GM12875 (cell line): ENCODE measurements around the gene NACC2.

Experiments
- H3K4me3 ChIP-seq: one replicate; pipeline ENCODE4 v1.5.1; 2011; ENCODE audit warnings: low read depth, low read length, control low read depth
- CTCF ChIP-seq: IDR thresholded peaks from 2 replicates; pipeline ENCODE4 v1.5.1; 2011; ENCODE audit warnings: low read depth, mild to moderate bottlenecking, control low read depth, inconsistent platforms, low read length, moderate library complexity, borderline replicate concordance; ENCODE audit not compliant: insufficient read depth

NACC2 gene

GRCh38 chr9:136049491-136050265 is 45.4 kb downstream of the NACC2 start:
- TF ChIP-seq CTCF = no peak
- H3K4me3 ChIP-seq = no peak overlapping the region

DNA sequence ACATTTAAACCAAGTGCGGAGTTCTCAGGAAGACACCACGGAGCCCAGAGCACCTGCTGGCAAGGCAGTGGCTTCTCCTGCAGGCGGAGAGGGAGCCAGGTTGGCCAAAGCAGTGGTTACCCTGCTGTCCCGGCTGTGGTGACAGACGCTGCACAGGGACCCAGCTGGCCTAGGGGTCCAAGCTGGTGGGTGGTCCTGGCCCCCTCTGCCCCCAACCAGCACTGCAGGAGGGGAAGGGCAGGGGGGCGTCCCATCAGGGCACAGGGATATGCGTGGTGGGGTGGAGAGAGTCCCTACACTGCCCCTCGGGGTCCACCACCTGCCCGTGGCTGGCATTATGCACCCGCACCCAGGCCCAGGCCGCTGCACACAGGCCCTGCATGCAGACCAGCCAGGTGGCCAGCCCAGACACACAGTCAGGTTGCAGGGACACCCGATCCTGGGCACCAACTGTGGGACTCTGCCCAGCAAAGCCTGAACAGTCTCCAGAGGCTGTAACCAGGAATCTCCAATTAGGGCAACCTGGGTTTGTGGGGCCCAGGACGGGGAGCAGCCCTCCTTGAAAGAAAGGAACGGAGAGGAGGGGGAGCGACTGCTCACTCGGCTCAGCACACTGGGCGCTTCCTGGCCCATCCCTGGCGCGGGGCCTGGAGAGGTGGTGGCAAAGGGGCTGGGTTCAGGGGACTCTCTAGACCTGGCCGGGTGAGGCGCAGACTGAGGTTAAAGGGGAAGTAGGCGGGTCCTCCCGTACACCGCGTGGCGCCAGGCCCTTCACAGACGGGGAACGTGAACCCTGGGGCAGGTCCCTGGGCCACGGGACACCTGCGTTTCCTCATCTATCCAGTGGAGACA is 46.3 kb downstream of the NACC2 start:
- no peak for TF ChIP-seq CTCF
- no peak overlapping the region for H3K4me3 ChIP-seq

DNA sequence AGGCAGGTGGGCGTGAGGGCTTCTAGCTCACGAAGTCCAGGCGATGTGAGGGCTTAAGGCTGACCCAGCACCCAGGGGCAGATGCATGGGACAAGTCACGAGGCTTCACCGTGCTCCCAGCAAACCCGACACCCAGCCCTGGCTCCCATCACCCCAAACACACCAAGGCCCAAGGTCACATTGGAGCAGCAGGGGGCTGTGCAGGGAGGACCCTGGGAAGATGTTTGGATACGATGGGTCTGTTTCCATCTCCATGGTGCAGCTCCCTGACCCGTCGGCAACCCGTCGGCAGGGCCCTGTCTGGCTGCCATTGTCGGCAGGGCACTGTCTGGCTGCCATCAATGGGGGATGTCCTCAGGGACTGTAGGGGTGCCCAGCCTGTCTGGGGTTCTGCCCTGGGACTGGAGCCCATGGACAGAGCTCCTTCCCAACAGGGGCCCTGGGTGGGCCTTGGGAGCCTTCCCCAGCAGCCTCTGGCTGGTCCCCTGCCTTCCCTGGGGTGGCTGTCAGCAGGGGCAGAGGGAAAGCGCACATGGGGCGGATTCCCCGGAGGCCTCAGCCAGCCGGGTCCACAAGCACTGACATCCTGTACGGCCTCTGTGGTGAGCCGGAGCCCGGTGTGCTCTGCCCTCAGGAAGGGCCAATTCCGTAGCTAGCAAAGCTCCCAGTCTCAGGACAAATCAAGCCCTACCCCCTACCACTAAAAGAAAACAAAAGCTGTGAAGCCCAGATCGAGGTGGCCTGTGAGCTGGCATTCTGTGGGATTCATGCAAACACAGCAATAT is 47.1 kb downstream of the NACC2 start:
- no peak overlapping the region for H3K4me3 ChIP-seq
- TF ChIP-seq CTCF = no peak

GRCh38 chr9:136047076-136047774 is 47.9 kb downstream of the NACC2 start:
- no peak overlapping the region for H3K4me3 ChIP-seq
- no peak for TF ChIP-seq CTCF

GRCh38 chr9:136046554-136046920 is 48.6 kb downstream of the NACC2 start:
- TF ChIP-seq CTCF = no peak
- no peak overlapping the region for H3K4me3 ChIP-seq

GRCh38 chr9:136045595-136046553 is 49.2 kb downstream of the NACC2 start:
- TF ChIP-seq CTCF = no peak
- H3K4me3 ChIP-seq = no peak overlapping the region
